ENCODE results near the gene CAMK2N1. TPM values are rescaled to one million over a fixed set of nuclear protein-coding genes. Genes with fewer than 3 reads are reported as not detected.
A peak's percentile ranks its signal among the peaks of the same experiment; 100 is the strongest.

CAMK2N1 gene
- total and polyA plus RNA-seq, 2 of the 13 experiments (the other 11 are each of a cell fraction or from before 2014, with no cell fraction given) = 38.0 to 38.6 TPM

DNA sequence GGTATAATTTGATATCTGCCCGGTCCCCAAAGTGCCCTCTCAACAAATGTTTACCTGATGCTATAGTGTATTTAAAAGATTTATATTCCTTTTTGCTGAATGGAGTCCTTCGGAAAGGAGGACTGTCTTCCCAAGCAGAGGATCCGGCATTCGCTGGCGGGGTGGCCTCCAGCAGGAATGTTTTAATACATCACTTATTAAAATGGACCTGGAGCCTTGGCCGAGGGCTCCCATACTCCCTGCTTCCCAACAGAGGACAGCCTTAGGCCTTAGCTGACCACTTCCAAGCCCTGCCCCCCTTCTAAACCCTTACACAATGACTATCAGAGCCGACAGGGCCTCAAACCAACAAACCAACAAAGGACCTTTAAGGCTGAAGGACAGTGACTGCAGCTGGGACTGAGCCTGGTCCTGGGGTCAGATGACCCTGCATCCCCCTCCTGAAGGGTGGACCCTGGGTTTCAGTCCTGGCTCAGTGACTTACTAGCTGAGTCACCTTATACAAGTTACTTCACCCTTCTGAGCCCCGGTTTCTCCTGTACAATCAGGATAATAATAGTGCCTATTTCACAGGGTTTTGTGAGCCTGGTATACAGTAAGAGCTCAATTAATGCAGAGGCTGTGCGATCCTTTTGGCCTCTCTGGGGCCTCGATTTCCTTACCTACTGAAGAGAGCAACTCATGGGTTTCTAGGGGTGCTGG lies 5.6 kb downstream of the CAMK2N1 start (continued):
- no peak for TF ChIP-seq HNRNPK (IDR thresholded peaks at IDR 0.05; ENCODE audit: low read depth, low read length, poor library complexity, severe bottlenecking)
- peak; percentile 56; the same call in 1 of the 2 replicates for TF ChIP-seq ELF3 (CRISPR knock-in tag; IDR thresholded peaks at IDR 0.05)
- 0 out of 2 replicates have a peak, but pooled peaks have one; percentile 12 for TF ChIP-seq REL (CRISPR knock-in tag; conservative IDR thresholded peaks at IDR 0.05)
- TF ChIP-seq ZFY (CRISPR knock-in tag; IDR thresholded peaks at IDR 0.05) = peak; percentile 85
- TF ChIP-seq, protein P1, sequence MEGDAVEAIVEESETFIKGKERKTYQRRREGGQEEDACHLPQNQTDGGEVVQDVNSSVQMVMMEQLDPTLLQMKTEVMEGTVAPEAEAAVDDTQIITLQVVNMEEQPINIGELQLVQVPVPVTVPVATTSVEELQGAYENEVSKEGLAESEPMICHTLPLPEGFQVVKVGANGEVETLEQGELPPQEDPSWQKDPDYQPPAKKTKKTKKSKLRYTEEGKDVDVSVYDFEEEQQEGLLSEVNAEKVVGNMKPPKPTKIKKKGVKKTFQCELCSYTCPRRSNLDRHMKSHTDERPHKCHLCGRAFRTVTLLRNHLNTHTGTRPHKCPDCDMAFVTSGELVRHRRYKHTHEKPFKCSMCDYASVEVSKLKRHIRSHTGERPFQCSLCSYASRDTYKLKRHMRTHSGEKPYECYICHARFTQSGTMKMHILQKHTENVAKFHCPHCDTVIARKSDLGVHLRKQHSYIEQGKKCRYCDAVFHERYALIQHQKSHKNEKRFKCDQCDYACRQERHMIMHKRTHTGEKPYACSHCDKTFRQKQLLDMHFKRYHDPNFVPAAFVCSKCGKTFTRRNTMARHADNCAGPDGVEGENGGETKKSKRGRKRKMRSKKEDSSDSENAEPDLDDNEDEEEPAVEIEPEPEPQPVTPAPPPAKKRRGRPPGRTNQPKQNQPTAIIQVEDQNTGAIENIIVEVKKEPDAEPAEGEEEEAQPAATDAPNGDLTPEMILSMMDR (CRISPR knock-in tag; IDR thresholded peaks at IDR 0.05) = peak; percentile 36; the same call in 1 of the 2 replicates
- TF ChIP-seq HNF4G (IDR thresholded peaks at IDR 0.05; ENCODE audit: borderline replicate concordance, low read depth, low read length) = peak; percentile 83
- peak; percentile 76; the same call in 1 of the 2 replicates for TF ChIP-seq HNF4G (CRISPR knock-in tag; IDR thresholded peaks at IDR 0.05; ENCODE audit: borderline replicate concordance, low read depth)
- TF ChIP-seq ONECUT2 (CRISPR knock-in tag; IDR thresholded peaks at IDR 0.05) = peak; percentile 47; the same call in 1 of the 2 replicates
- 0 out of 2 replicates have a peak, but pooled peaks have one; percentile 9 for TF ChIP-seq ZNF460 (CRISPR knock-in tag; IDR thresholded peaks at IDR 0.05; ENCODE audit: borderline replicate concordance)
- TF ChIP-seq ZBTB34 (CRISPR knock-in tag; IDR thresholded peaks at IDR 0.05) = no peak; the same call in 1 of the 2 replicates
- TF ChIP-seq, protein P2, sequence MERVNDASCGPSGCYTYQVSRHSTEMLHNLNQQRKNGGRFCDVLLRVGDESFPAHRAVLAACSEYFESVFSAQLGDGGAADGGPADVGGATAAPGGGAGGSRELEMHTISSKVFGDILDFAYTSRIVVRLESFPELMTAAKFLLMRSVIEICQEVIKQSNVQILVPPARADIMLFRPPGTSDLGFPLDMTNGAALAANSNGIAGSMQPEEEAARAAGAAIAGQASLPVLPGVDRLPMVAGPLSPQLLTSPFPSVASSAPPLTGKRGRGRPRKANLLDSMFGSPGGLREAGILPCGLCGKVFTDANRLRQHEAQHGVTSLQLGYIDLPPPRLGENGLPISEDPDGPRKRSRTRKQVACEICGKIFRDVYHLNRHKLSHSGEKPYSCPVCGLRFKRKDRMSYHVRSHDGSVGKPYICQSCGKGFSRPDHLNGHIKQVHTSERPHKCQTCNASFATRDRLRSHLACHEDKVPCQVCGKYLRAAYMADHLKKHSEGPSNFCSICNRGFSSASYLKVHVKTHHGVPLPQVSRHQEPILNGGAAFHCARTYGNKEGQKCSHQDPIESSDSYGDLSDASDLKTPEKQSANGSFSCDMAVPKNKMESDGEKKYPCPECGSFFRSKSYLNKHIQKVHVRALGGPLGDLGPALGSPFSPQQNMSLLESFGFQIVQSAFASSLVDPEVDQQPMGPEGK (CRISPR knock-in tag; IDR thresholded peaks at IDR 0.05) = peak; percentile 95
- TF ChIP-seq, protein P3, sequence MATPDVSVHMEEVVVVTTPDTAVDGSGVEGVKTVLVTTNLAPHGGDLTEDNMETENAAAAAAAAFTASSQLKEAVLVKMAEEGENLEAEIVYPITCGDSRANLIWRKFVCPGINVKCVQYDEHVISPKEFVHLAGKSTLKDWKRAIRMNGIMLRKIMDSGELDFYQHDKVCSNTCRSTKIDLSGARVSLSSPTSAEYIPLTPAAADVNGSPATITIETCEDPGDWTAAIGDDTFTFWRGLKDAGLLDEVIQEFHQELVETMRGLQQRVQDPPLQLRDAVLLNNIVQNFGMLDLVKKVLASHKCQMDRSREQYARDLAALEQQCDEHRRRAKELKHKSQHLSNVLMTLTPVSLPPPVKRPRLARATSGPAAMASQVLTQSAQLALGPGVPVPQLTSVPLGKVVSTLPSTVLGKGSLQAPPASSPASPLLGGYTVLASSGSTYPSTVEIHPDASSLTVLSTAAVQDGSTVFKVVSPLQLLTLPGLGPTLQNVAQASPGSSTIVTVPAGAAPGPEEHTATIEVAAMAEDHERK (CRISPR knock-in tag; IDR thresholded peaks at IDR 0.05; ENCODE audit: low read depth) = no peak
- no peak for TF ChIP-seq ZFYVE20 (CRISPR knock-in tag; IDR thresholded peaks at IDR 0.05; ENCODE audit: borderline replicate concordance, low read depth)
- TF ChIP-seq ZFP37 (CRISPR knock-in tag; IDR thresholded peaks at IDR 0.05; ENCODE audit: borderline replicate concordance) = 0 out of 2 replicates have a peak, but pooled peaks have one; percentile 23
- 0 out of 2 replicates have a peak, but pooled peaks have one; percentile 0 for TF ChIP-seq MAFF (IDR thresholded peaks at IDR 0.05; ENCODE audit: low read depth, low read length)
- TF ChIP-seq MYC (CRISPR knock-in tag; IDR thresholded peaks at IDR 0.05; ENCODE audit: borderline replicate concordance) = peak; percentile 26; the same call in 1 of the 2 replicates
- TF ChIP-seq ATM (IDR thresholded peaks at IDR 0.05; ENCODE audit: borderline replicate concordance) = peak; percentile 81; the same call in 1 of the 2 replicates
- TF ChIP-seq MTF1 (CRISPR knock-in tag; IDR thresholded peaks at IDR 0.05) = no peak
- TF ChIP-seq, protein P4, sequence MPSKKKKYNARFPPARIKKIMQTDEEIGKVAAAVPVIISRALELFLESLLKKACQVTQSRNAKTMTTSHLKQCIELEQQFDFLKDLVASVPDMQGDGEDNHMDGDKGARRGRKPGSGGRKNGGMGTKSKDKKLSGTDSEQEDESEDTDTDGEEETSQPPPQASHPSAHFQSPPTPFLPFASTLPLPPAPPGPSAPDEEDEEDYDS (CRISPR knock-in tag; IDR thresholded peaks at IDR 0.05) = peak; percentile 92
- TF ChIP-seq ZFP36 (IDR thresholded peaks at IDR 0.05; ENCODE audit: borderline replicate concordance, low read depth, low read length, partially characterized antibody) = no peak
- peak; percentile 47; the same call in 1 of the 2 replicates for TF ChIP-seq ZNF44 (CRISPR knock-in tag; IDR thresholded peaks at IDR 0.05)
- TF ChIP-seq FOXJ3 (CRISPR knock-in tag; IDR thresholded peaks at IDR 0.05; ENCODE audit: borderline replicate concordance) = peak; percentile 71; the same call in 1 of the 2 replicates
